GM19099 (cell line): Measurements from ENCODE around the gene NAV2.

Source experiments
- POLR2A ChIP-seq: IDR thresholded peaks from 3 replicates; pipeline ENCODE4 v1.6.1; 2011; ENCODE audit warnings: low read depth; ENCODE audit not compliant: insufficient read length; ENCODE audit errors: extremely low read depth

NAV2 gene

GRCh38 chr11:19873730-19874129 lies 161.1 kb downstream of the NAV2 start:
- no peak for TF ChIP-seq POLR2A

DNA sequence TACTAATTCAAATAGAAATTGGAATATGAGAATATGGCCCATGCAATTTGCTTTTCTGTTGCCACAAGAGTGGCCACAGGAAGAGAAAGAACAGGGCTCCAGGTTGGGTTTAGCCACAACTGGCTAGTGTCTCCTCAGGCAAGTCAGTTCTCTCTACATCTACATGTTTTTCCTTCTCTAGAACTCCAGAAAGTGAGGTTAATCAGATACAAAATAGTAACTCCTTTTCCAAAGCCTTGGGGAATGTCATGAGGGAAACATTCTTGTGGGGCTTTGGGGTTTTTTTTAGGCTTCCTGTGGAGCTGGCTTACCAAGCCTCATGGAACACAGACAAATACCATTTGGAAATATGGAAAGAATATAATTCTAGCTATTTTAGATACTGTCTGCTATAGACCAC lies 161.6 kb downstream of the NAV2 start:
- no peak for TF ChIP-seq POLR2A

DNA sequence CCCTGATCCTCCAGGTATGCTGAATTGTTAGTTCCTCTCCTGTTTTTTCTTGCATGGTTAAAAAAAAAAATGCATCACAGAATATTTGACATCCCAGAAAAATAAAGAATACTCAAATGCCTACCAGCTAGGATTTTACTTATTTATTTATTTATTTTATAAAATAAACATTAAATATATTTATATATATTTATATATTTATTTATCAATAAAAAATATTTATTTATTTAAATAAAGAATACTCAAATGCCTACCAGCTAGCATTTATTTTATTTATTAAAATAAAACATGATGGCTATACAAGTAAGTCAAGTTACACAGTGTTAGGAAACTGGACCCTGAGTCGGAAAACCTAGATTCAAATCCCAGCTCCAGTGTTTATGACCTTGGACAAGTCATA lies 164.1 kb downstream of the NAV2 start:
- no peak for TF ChIP-seq POLR2A

GRCh38 chr11:19878520-19878919 lies 165.9 kb downstream of the NAV2 start:
- TF ChIP-seq POLR2A, result no peak

DNA sequence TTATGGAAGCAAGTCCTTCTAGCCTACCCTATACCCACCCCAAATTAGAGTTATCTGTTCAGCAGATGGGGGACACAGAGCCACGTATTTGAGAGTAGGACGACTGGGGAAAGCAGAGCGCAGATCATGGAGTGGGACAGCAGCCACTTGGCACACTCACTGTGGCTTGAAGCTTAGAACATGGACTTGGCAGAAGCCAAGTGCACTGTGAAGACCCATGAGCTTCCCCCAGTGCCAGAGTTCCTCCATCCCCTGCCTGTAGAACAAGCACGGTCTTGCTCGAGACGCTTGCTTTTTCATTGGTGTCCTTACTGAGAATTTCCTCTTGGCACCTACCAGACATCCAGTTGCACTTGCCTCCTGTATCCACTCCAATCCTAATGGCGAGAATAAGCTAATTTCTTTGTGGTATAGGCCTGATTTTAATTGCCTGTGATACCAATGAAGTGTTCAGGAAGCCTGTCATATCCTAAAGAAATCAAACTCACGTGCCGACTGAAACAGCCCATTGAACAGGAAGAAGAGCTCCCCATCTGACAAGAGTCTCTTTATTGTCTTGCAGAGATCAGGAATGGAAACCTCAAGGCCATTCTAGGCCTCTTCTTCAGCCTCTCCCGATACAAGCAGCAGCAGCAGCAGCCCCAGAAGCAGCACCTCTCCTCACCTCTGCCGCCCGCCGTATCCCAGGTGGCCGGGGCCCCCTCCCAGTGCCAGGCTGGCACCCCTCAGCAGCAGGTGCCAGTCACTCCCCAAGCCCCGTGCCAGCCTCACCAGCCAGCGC lies 166.9 kb downstream of the NAV2 start:
- no peak for TF ChIP-seq POLR2A

DNA sequence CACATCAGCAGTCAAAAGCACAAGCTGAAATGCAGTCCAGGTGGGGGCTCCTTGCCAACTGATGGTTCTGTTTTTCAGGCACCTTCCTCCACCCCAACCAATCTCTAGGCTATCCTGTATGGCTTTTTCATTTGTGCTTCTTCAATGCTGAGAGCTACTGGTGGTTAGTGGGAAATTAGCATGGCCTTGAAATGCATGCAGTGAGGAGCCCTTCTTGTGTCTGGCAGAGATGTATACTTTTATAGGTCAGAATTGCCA lies 167.4 kb downstream of the NAV2 start:
- no peak for TF ChIP-seq POLR2A

GRCh38 chr11:19881177-19881576 lies 168.5 kb downstream of the NAV2 start:
- TF ChIP-seq POLR2A, result no peak

DNA sequence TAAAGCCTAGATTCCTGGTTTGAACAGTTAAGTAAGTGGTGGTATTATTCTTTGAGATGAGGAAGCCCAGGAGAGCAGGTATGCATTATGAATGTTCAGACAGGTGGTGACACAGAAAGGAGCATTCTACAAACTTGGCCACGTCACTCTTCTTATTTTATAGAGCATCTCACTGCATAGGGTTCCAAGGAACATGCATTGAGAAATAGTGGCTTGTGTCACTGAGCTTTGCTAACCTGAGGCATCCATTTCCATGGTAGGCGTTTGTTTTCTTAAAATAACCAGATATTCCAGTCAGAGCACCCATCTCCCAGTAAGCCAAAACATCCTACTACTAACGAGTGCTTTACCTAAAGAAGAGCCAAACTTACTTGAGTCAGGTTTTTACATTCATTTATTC lies 169.7 kb downstream of the NAV2 start:
- TF ChIP-seq POLR2A, result no peak

GRCh38 chr11:19886498-19886897 lies 173.9 kb downstream of the NAV2 start:
- no peak for TF ChIP-seq POLR2A

- no peak for TF ChIP-seq POLR2A
These were observed 175.2 kb downstream of the NAV2 start for GRCh38 chr11:19887842-19888241.

- no peak for TF ChIP-seq POLR2A
These were observed 176.9 kb downstream of the NAV2 start for GRCh38 chr11:19889531-19889930.

- no peak for TF ChIP-seq POLR2A
These were observed 177.7 kb downstream of the NAV2 start for GRCh38 chr11:19890308-19890707.

GRCh38 chr11:19891022-19891421 lies 178.4 kb downstream of the NAV2 start:
- TF ChIP-seq POLR2A, result no peak

DNA sequence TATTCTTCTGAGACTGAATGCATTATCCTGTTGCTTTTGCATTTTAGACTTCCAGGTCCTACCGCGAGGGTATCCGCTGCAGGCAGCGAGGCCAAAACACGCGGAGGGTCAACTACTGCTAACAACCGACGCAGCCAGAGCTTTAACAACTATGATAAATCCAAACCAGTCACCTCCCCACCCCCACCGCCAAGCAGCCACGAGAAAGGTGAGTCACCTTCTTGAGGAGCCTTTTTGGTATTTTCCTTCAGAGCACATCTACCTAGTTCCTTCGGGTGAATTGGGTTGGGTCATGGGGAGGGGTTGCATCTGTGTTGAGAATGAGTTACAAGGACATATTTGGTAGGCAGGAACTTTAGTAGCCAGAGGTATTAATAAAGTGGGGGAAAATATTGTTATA lies 179.8 kb downstream of the NAV2 start:
- no peak for TF ChIP-seq POLR2A

GRCh38 chr11:19892876-19893275 lies 180.2 kb downstream of the NAV2 start:
- no peak for TF ChIP-seq POLR2A

DNA sequence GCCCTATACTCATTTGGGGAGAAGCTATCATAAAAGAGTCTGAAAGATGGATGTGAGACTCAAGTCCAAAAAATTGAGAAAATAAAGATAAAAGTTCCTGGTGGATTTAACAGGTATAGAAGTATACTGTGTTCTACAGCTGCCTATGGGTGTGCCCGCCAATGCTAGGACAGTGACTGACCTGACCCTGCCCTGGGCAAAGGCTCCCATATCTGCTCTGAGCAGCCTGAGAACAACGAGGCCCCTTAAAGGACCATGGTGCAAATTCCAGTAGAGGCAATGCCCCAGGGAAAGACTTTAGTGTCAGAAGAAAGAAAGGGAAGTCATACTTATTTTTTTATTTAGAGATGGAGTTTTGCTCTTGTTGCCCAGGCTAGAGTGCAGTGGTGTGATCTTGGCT lies 181.8 kb downstream of the NAV2 start:
- no peak for TF ChIP-seq POLR2A

- TF ChIP-seq POLR2A, result no peak
These were observed 183.1 kb downstream of the NAV2 start for GRCh38 chr11:19895776-19896175.
